ENCODE results near the gene PPEF1.

- TF ChIP-seq CTCF (IDR thresholded peaks at IDR 0.05), result no peak
- no peak for TF ChIP-seq EZH2 (IDR thresholded peaks at IDR 0.05)
Observed at GRCh38 chrX:18733287-18733686, 25.8 kb downstream of the PPEF1 start.

Measured in neural progenitor cell (in vitro differentiated cells).